NT2/D1 (cell line): ENCODE measurements around the gene REXO1.

ENCODE experiments used
- YY1 ChIP-seq: IDR thresholded peaks from 2 replicates; pipeline ENCODE4 v1.6.1; 2011; ENCODE audit not compliant: insufficient read length, insufficient read depth
- ZNF274 ChIP-seq: IDR thresholded peaks from 2 replicates; pipeline ENCODE4 v1.6.1; 2011; ENCODE audit warnings: mild to moderate bottlenecking, low read depth, low read length

GRCh38 chr19:1783354-1783753 lies 64.9 kb downstream of the REXO1 start:
- TF ChIP-seq YY1: no peak
- TF ChIP-seq ZNF274: no peak
